Right lung (tissue), 5 donors: Measurements from ENCODE around the gene SMDT1. TPM values are rescaled to one million over a fixed set of nuclear protein-coding genes. Genes with fewer than 3 reads are reported as not detected.
A peak's percentile ranks its signal among the peaks of the same experiment; 100 is the strongest.
"Not testable (repeated sequence)": the region's sequence is repeated elsewhere in the genome, so short reads cannot be mapped to it uniquely, and the experiment has no call there.

Experiments used
- DNase-seq, 2 donors: peaks; one replicate each; pipeline ENCODE4 v3.0.0-alpha.2; 2013
- polyA plus RNA-seq, 5 donors: library from polyadenylated mRNA; unstranded; fragments of 120-200 nt; gene quantifications; one replicate each; pipeline versions ENCODE4 v1.2.1 to v1.2.3, GENCODE V29; 2013; ENCODE audit warnings: inconsistent platforms in 1 of 5, low replicate concordance in 1 of 5; ENCODE audit not compliant: insufficient read length in 5 of 5, insufficient read depth in 1 of 5

Gene SMDT1
- polyA plus RNA-seq, 5 donors, result 73.4 to 118 (median 103) TPM

- no peak for DNase-seq
These were observed 11.2 kb upstream of the SMDT1 start for GRCh38 chr22:42068291-42068690.

- DNase-seq, result no peak
These were observed 9.5 kb upstream of the SMDT1 start for GRCh38 chr22:42069801-42070516.

- DNase-seq, result peak; percentile 92 to 93
These were observed 8.7 kb upstream of the SMDT1 start, which contains the start of gene NAGA for GRCh38 chr22:42070517-42071422. Gene NAGA, minus strand, starts transcription at chr22:42070812. Its CDS starts 515 bp downstream, at chr22:42070297.

GRCh38 chr22:42071508-42071907, 8.0 kb upstream of the SMDT1 start:
- DNase-seq, result not testable (repeated sequence)

- no peak for DNase-seq
These were observed 6.7 kb upstream of the SMDT1 start for GRCh38 chr22:42072606-42073330.

GRCh38 chr22:42073621-42074041, 5.9 kb upstream of the SMDT1 start:
- DNase-seq, result no peak

GRCh38 chr22:42074132-42074811, 5.2 kb upstream of the SMDT1 start, which contains the start of gene PHETA2:
Gene PHETA2, plus strand, starts transcription at chr22:42074248. Its CDS starts 3,046 bp downstream, at chr22:42077294.
- peak; percentile 48 to 56 for DNase-seq

GRCh38 chr22:42074846-42075676, 4.4 kb upstream of the SMDT1 start:
- DNase-seq, result no peak

- DNase-seq, result no peak
These were observed 2.6 kb upstream of the SMDT1 start for GRCh38 chr22:42076764-42077485.

GRCh38 chr22:42077486-42078125, 1.9 kb upstream of the SMDT1 start:
- no peak for DNase-seq

GRCh38 chr22:42078469-42079318, 806 bp upstream of the SMDT1 start:
- no peak for DNase-seq

GRCh38 chr22:42080287-42080686, 787 bp downstream of the SMDT1 start:
- no peak for DNase-seq

- DNase-seq, result no peak
These were observed 3.6 kb downstream of the SMDT1 start for GRCh38 chr22:42083119-42083518.

GRCh38 chr22:42084874-42085273, 5.4 kb downstream of the SMDT1 start:
- no peak for DNase-seq

- no peak for DNase-seq
These were observed 6.6 kb downstream of the SMDT1 start for GRCh38 chr22:42086051-42086450.

- DNase-seq, result peak; percentile 97 to 98
These were observed 11.3 kb downstream of the SMDT1 start, which contains the start of gene NDUFA6 for GRCh38 chr22:42090596-42091454. Gene NDUFA6, minus strand, starts transcription at chr22:42090772. Its CDS starts 28 bp downstream, at chr22:42090744.

GRCh38 chr22:42091455-42091782, 11.9 kb downstream of the SMDT1 start:
- DNase-seq, result no peak
